ENCODE results near the gene FGF4.

- TF ChIP-seq CTCF (IDR thresholded peaks at IDR 0.05; ENCODE audit: low read depth, low read length, poor library complexity, severe bottlenecking) (no peak), EZH2phosphoT487 (IDR thresholded peaks at IDR 0.05; ENCODE audit: borderline replicate concordance, low read length) (no peak)
Measured at GRCh38 chr11:69750108-69750850, 24.9 kb downstream of the FGF4 start.
